ENCODE data around the gene SSH3.

The SSH3 gene

GRCh38 chr11:67268081-67268961 is 35.0 kb upstream of the SSH3 start:
- H4K20me1 ChIP-seq (ENCODE audit: control insufficient read depth, insufficient read depth, low read depth, low read length): peaks cover 4% of the 10 kb centered on the region
- H3K9me2 ChIP-seq (replicated peaks; ENCODE audit: control insufficient read depth, low read length): no peaks in the 10 kb centered on the region
- no peaks in the 10 kb centered on the region for H3K27me3 ChIP-seq (ENCODE audit: control insufficient read depth, low read length)
- H3K4me2 ChIP-seq (ENCODE audit: low read length): peak overlapping the region; percentile 100
- H3F3A ChIP-seq (ENCODE audit: control insufficient read depth, insufficient read depth): peaks cover 46% of the 10 kb centered on the region
- H3K27ac ChIP-seq (ENCODE audit: low read depth, low read length): peak overlapping the region; percentile 100
- TF ChIP-seq EZH2phosphoT487 (IDR thresholded peaks at IDR 0.05; ENCODE audit: borderline replicate concordance, low read length) (no peak), CTCF (IDR thresholded peaks at IDR 0.05; ENCODE audit: low read depth, low read length, poor library complexity, severe bottlenecking) (no peak)
- H3K36me3 ChIP-seq (ENCODE audit: control insufficient read depth, low read length): peaks cover 71% of the 10 kb centered on the region
- peaks cover 74% of the 10 kb centered on the region for H3K4me1 ChIP-seq (ENCODE audit: control insufficient read depth, low read length)
- no peaks in the 10 kb centered on the region for H3K9me3 ChIP-seq (ENCODE audit: control insufficient read depth, insufficient read depth, low read length)
- peaks cover 75% of the 10 kb centered on the region for H3K79me2 ChIP-seq (ENCODE audit: control insufficient read depth, low read length)
- peak overlapping the region; percentile 91 for H3K4me3 ChIP-seq (ENCODE audit: low read length)

- Histone ChIP-seq H3K36me3 (ENCODE audit: control insufficient read depth, low read length) (peaks cover 76% of the 10 kb centered on the region), H3K4me3 (ENCODE audit: low read length) (peak overlapping the region; percentile 91), H3K9me2 (replicated peaks; ENCODE audit: control insufficient read depth, low read length) (no peaks in the 10 kb centered on the region), H3K4me2 (ENCODE audit: low read length) (peak overlapping the region; percentile 100), H3F3A (ENCODE audit: control insufficient read depth, insufficient read depth) (peaks cover 49% of the 10 kb centered on the region), H3K9me3 (ENCODE audit: control insufficient read depth, insufficient read depth, low read length) (no peaks in the 10 kb centered on the region), H3K27ac (ENCODE audit: low read depth, low read length) (peak overlapping the region; percentile 100), H4K20me1 (ENCODE audit: control insufficient read depth, insufficient read depth, low read depth, low read length) (peaks cover 4% of the 10 kb centered on the region), H3K27me3 (ENCODE audit: control insufficient read depth, low read length) (no peaks in the 10 kb centered on the region), H3K79me2 (ENCODE audit: control insufficient read depth, low read length) (peaks cover 81% of the 10 kb centered on the region), H3K4me1 (ENCODE audit: control insufficient read depth, low read length) (peaks cover 76% of the 10 kb centered on the region)
- TF ChIP-seq CTCF (IDR thresholded peaks at IDR 0.05; ENCODE audit: low read depth, low read length, poor library complexity, severe bottlenecking): no peak
- no peak for TF ChIP-seq EZH2phosphoT487 (IDR thresholded peaks at IDR 0.05; ENCODE audit: borderline replicate concordance, low read length)
Measured at GRCh38 chr11:67268962-67269268, 34.4 kb upstream of the SSH3 start.

- Histone ChIP-seq H3K4me3 (ENCODE audit: low read length) (peak overlapping the region; percentile 91), H3K4me2 (ENCODE audit: low read length) (peak overlapping the region; percentile 100), H3K9me2 (replicated peaks; ENCODE audit: control insufficient read depth, low read length) (no peaks in the 10 kb centered on the region)
Measured at GRCh38 chr11:67269401-67270255, 33.7 kb upstream of the SSH3 start.

More at GRCh38 chr11:67269401-67270255, 33.7 kb upstream of the SSH3 start:
- H3K79me2 ChIP-seq (ENCODE audit: control insufficient read depth, low read length): peaks cover 88% of the 10 kb centered on the region
- peaks cover 79% of the 10 kb centered on the region for H3K36me3 ChIP-seq (ENCODE audit: control insufficient read depth, low read length)
- peaks cover 4% of the 10 kb centered on the region for H4K20me1 ChIP-seq (ENCODE audit: control insufficient read depth, insufficient read depth, low read depth, low read length)
- no peaks in the 10 kb centered on the region for H3K9me3 ChIP-seq (ENCODE audit: control insufficient read depth, insufficient read depth, low read length)
- TF ChIP-seq CTCF (IDR thresholded peaks at IDR 0.05; ENCODE audit: low read depth, low read length, poor library complexity, severe bottlenecking) (no peak), EZH2phosphoT487 (IDR thresholded peaks at IDR 0.05; ENCODE audit: borderline replicate concordance, low read length) (no peak)
- H3K4me1 ChIP-seq (ENCODE audit: control insufficient read depth, low read length): peaks cover 79% of the 10 kb centered on the region
- no peaks in the 10 kb centered on the region for H3K27me3 ChIP-seq (ENCODE audit: control insufficient read depth, low read length)
- peak overlapping the region; percentile 100 for H3K27ac ChIP-seq (ENCODE audit: low read depth, low read length)
- H3F3A ChIP-seq (ENCODE audit: control insufficient read depth, insufficient read depth): peaks cover 49% of the 10 kb centered on the region

Measured in DOHH2 (cell line).